ENCODE results near the gene ARHGDIB. TPM values are rescaled to one million over a fixed set of nuclear protein-coding genes. Genes with fewer than 3 reads are reported as not detected.
A peak's percentile ranks its signal among the peaks of the same experiment; 100 is the strongest.

Gene ARHGDIB
- polyA plus RNA-seq, 1 donor, result 36.6 TPM

GRCh38 chr12:14927267-14927666, 34.1 kb downstream of the ARHGDIB start:
- DNase-seq, result no peak

- no peak for DNase-seq
Observed at GRCh38 chr12:14924541-14924940, 36.9 kb downstream of the ARHGDIB start.

GRCh38 chr12:14923944-14924343, 37.5 kb downstream of the ARHGDIB start:
- DNase-seq, result no peak

- no peak for DNase-seq
Observed at GRCh38 chr12:14921218-14921617, 40.2 kb downstream of the ARHGDIB start.

GRCh38 chr12:14920475-14921126, 40.8 kb downstream of the ARHGDIB start:
- no peak for DNase-seq

- DNase-seq, result no peak
Observed at GRCh38 chr12:14919455-14919854, 41.9 kb downstream of the ARHGDIB start.

GRCh38 chr12:14915736-14916135, 45.7 kb downstream of the ARHGDIB start:
- DNase-seq, result no peak

- DNase-seq, result no peak
Observed at GRCh38 chr12:14913381-14913781, 48.0 kb downstream of the ARHGDIB start.

- no peak for DNase-seq
Observed at GRCh38 chr12:14911131-14911530, 50.3 kb downstream of the ARHGDIB start.

- DNase-seq, result no peak
Observed at GRCh38 chr12:14910090-14910915, 51.1 kb downstream of the ARHGDIB start.

- no peak for DNase-seq
Observed at GRCh38 chr12:14907953-14908352, 53.4 kb downstream of the ARHGDIB start.

GRCh38 chr12:14906114-14906513, 55.3 kb downstream of the ARHGDIB start:
- no peak for DNase-seq

GRCh38 chr12:14905269-14906004, 56.0 kb downstream of the ARHGDIB start:
- DNase-seq, result no peak

GRCh38 chr12:14904854-14905253, 56.5 kb downstream of the ARHGDIB start:
- no peak for DNase-seq

- no peak for DNase-seq
Observed at GRCh38 chr12:14903386-14904098, 57.9 kb downstream of the ARHGDIB start.

- no peak for DNase-seq
Observed at GRCh38 chr12:14902465-14902864, 58.9 kb downstream of the ARHGDIB start.

GRCh38 chr12:14901228-14901562, 60.2 kb downstream of the ARHGDIB start:
- DNase-seq, result no peak

GRCh38 chr12:14900521-14901227, 60.7 kb downstream of the ARHGDIB start:
- no peak for DNase-seq

- DNase-seq, result peak; percentile 80
Observed at GRCh38 chr12:14896521-14897169, 64.8 kb downstream of the ARHGDIB start.

GRCh38 chr12:14893506-14894250, 67.7 kb downstream of the ARHGDIB start:
- no peak for DNase-seq

Data from hindlimb muscle (tissue), 1 donor.